SU-DHL-6 (cell line): Measurements from ENCODE around the gene PLEKHM2.

Source experiments
- H2AFZ ChIP-seq: fragments of 200-600 bp; sonication (generic); 2 replicates; pipeline ENCODE4 v1.6.1; 2014; ENCODE audit warnings: low read depth, mild to moderate bottlenecking, moderate library complexity, mixed read lengths, antibody characterized with exemption, low read length; ENCODE audit not compliant: severe bottlenecking
- H3F3A ChIP-seq: fragments of 200-600 bp; shearing (Covaris generic); 2 replicates; pipeline ENCODE4 v1.6.0; 2016; ENCODE audit warnings: antibody characterized with exemption, mild to moderate bottlenecking; ENCODE audit not compliant: insufficient read depth
- H3K27ac ChIP-seq: fragments of 200-600 bp; sonication (generic); 2 replicates; pipeline ENCODE4 v1.5.1; 2016; ENCODE audit warnings: low read depth, mild to moderate bottlenecking, low read length, moderate library complexity, mixed read lengths
- H3K27me3 ChIP-seq: fragments of 200-600 bp; sonication (generic), shearing (Covaris generic); 2 replicates; pipeline ENCODE4 v1.6.0; 2014; ENCODE audit warnings: mild to moderate bottlenecking, low read length
- H3K36me3 ChIP-seq: fragments of 200-600 bp; sonication (generic); 2 replicates; pipeline ENCODE4 v1.6.1; 2014; ENCODE audit warnings: mild to moderate bottlenecking, low read length, mixed read lengths
- H3K4me2 ChIP-seq: fragments of 300-600, 200-600 bp; shearing (Covaris generic), sonication (generic); 2 replicates; pipeline ENCODE4 v1.6.0; 2014; ENCODE audit warnings: low read length, low read depth, mild to moderate bottlenecking; ENCODE audit not compliant: poor library complexity, severe bottlenecking
- H3K4me3 ChIP-seq: fragments of 200-600 bp; sonication (generic); 2 replicates; pipeline ENCODE4 v1.5.1; 2014; ENCODE audit warnings: antibody characterized with exemption, low read length, mild to moderate bottlenecking, mixed read lengths; ENCODE audit not compliant: insufficient read depth, poor library complexity, severe bottlenecking
- H3K79me2 ChIP-seq: fragments of 200-600 bp; sonication (generic); 2 replicates; pipeline ENCODE4 v1.6.1; 2014; ENCODE audit warnings: mild to moderate bottlenecking, low read length, moderate library complexity; ENCODE audit not compliant: insufficient read depth
- H3K9ac ChIP-seq: fragments of 200-600 bp; sonication (generic); 2 replicates; pipeline ENCODE4 v1.7.0; 2014; ENCODE audit warnings: mild to moderate bottlenecking, low read length
- H3K9me2 ChIP-seq: fragments of 200-600 bp; sonication (generic); replicated peaks from 2 replicates; pipeline ENCODE4 v1.6.1; 2014; ENCODE audit warnings: low read length; ENCODE audit not compliant: insufficient read depth
- H3K9me3 ChIP-seq: fragments of 200-600 bp; sonication (generic); 2 replicates; pipeline ENCODE4 v1.6.1; 2014; ENCODE audit warnings: low read length, mixed read lengths; ENCODE audit not compliant: insufficient read depth
- H4K20me1 ChIP-seq: fragments of 200-600 bp; sonication (generic); 2 replicates; pipeline ENCODE4 v1.6.1; 2014; ENCODE audit warnings: low read depth, mild to moderate bottlenecking, antibody characterized with exemption, low read length, moderate library complexity, mixed read lengths
- EZH2phosphoT487 ChIP-seq: fragments of 200-600 bp; sonication (generic), shearing (Covaris generic); conservative IDR thresholded peaks from 2 replicates; pipeline ENCODE4 v1.6.1; 2018; ENCODE audit warnings: mild to moderate bottlenecking, antibody characterized with exemption, low read length, moderate library complexity, mixed read lengths
- TF ChIP-seq, protein P1 (sequence below): fragments of 200-600 bp; sonication (generic); IDR thresholded peaks from one replicate; pipeline ENCODE4 v1.5.1; 2017; ENCODE audit warnings: antibody characterized with exemption, mild to moderate bottlenecking, low read length, moderate library complexity; ENCODE audit not compliant: insufficient read depth, poor library complexity, severe bottlenecking

Gene PLEKHM2

DNA sequence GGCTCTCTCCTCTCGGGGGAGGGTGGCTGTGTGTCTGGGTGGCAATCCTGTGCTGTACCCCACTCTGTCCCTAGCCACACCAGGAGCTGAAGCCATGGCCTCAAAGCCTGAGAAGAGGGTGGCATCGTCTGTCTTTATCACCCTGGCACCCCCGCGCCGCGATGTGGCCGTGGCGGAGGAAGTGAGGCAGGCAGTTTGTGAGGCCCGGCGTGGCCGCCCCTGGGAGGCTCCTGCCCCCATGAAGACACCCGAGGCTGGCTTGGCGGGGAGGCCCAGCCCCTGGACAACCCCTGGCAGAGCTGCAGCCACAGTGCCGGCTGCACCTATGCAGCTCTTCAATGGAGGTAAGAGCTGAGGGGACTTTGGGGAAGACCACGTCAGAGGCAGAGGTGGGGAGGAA lies 80.8 kb downstream of the PLEKHM2 start:
- Histone ChIP-seq H3K36me3 (no peaks in the 10 kb centered on the region), H3K79me2 (no peaks in the 10 kb centered on the region), H3K4me3 (no peak overlapping the region), H3F3A (no peaks in the 10 kb centered on the region), H3K27me3 (no peaks in the 10 kb centered on the region), H3K9me3 (no peaks in the 10 kb centered on the region), H2AFZ (no peak overlapping the region), H3K27ac (no peak overlapping the region), H3K4me2 (no peak overlapping the region), H3K9ac (no peak overlapping the region), H4K20me1 (no peaks in the 10 kb centered on the region), H3K9me2 (no peaks in the 10 kb centered on the region)
- TF ChIP-seq, protein P1, sequence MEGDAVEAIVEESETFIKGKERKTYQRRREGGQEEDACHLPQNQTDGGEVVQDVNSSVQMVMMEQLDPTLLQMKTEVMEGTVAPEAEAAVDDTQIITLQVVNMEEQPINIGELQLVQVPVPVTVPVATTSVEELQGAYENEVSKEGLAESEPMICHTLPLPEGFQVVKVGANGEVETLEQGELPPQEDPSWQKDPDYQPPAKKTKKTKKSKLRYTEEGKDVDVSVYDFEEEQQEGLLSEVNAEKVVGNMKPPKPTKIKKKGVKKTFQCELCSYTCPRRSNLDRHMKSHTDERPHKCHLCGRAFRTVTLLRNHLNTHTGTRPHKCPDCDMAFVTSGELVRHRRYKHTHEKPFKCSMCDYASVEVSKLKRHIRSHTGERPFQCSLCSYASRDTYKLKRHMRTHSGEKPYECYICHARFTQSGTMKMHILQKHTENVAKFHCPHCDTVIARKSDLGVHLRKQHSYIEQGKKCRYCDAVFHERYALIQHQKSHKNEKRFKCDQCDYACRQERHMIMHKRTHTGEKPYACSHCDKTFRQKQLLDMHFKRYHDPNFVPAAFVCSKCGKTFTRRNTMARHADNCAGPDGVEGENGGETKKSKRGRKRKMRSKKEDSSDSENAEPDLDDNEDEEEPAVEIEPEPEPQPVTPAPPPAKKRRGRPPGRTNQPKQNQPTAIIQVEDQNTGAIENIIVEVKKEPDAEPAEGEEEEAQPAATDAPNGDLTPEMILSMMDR: no peak
- no peak for TF ChIP-seq EZH2phosphoT487

DNA sequence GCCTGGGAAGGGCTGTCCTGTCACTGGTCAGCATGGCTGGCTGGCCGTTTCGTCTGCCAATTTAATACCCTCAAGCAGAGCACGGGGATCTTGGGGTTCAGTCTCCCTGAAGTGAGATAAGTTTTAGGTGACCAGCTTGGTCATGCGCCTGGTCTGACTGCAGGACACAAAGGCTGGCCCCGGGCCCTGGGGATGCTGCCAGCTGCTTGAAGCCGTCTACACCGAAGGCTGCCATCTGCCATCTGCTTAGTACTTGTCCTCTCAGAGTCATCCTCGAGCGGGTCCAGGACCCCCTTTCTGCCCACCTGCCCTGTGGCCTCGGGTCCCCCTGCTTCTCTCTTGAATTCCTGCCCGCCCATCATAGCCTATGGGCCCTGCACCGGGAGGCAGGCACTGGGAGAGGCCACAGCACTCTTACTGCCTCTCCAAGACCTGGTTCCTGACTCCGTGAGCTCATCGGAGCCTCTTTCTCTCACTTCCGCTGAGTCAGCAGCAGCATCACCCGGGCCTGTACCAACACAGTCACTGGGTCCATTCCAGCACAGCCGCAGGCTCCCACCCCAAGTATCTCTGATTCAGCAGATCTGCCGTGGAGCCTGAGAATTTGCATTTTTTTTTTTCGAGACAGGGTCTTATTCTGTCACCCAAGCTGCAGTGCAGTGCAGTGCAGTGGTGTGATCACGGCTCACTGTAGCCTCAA lies 81.5 kb downstream of the PLEKHM2 start:
- H3K9me3 ChIP-seq: no peaks in the 10 kb centered on the region
- no peak overlapping the region for H3K4me3 ChIP-seq
- TF ChIP-seq EZH2phosphoT487: no peak
- H2AFZ ChIP-seq: no peak overlapping the region
- no peaks in the 10 kb centered on the region for H3F3A ChIP-seq
- H3K4me2 ChIP-seq: no peak overlapping the region
- no peaks in the 10 kb centered on the region for H3K27me3 ChIP-seq
- no peaks in the 10 kb centered on the region for H3K79me2 ChIP-seq
- no peak overlapping the region for H3K27ac ChIP-seq
- H4K20me1 ChIP-seq: no peaks in the 10 kb centered on the region
- no peaks in the 10 kb centered on the region for H3K9me2 ChIP-seq
- no peak overlapping the region for H3K9ac ChIP-seq
- H3K36me3 ChIP-seq: no peaks in the 10 kb centered on the region

DNA sequence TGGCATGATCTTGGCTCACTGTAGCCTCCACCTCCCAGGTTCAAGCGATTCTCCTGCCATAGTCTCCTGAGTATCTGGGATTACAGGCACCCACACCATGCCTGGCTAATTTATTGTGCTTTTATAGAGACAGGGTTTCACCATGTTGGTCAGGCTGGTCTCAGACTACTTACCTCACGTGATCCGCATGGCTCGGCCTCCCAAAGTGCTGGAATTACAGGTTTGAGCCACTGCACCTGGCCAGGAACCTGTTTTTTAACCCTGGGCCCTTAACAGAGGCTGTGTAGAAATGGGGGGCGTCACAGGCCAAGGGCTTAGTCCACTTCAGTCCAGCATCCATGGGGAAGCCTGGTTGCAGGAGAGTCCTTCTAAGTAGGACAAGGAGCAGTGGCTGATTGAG lies 83.8 kb downstream of the PLEKHM2 start:
- no peak overlapping the region for H3K9ac ChIP-seq
- no peaks in the 10 kb centered on the region for H3K9me2 ChIP-seq
- no peaks in the 10 kb centered on the region for H3K79me2 ChIP-seq
- H3K27ac ChIP-seq: no peak overlapping the region
- H3K36me3 ChIP-seq: no peaks in the 10 kb centered on the region
- TF ChIP-seq EZH2phosphoT487: no peak
- TF ChIP-seq, protein P1: no peak
- H3F3A ChIP-seq: no peaks in the 10 kb centered on the region
- H3K4me3 ChIP-seq: no peak overlapping the region
- H2AFZ ChIP-seq: no peak overlapping the region
- H3K27me3 ChIP-seq: no peaks in the 10 kb centered on the region
- no peaks in the 10 kb centered on the region for H4K20me1 ChIP-seq
- no peaks in the 10 kb centered on the region for H3K9me3 ChIP-seq
- no peak overlapping the region for H3K4me2 ChIP-seq

DNA sequence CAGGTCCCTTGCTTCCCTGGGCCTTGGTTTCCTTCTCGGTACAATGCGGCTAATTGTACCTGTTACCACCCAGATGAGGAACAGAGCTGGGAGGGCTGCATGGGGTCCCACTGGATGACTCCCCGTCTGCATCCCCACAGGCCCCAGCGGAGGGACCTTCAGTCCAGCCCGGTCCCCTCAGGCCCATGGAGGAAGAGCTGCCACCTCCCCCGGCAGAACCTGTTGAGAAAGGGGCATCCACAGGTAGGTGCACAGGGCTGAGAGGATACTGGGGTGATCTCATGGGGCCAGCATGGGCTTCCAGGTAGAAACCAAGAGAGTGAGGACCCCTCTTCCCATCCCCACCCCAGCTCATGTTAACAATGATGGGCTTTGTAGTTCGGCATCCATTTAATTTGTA lies 84.3 kb downstream of the PLEKHM2 start:
- Histone ChIP-seq H3K4me2 (no peak overlapping the region), H2AFZ (no peak overlapping the region), H3K4me3 (no peak overlapping the region), H3K79me2 (no peaks in the 10 kb centered on the region), H4K20me1 (no peaks in the 10 kb centered on the region), H3K27ac (no peak overlapping the region), H3K27me3 (no peaks in the 10 kb centered on the region), H3K9me3 (no peaks in the 10 kb centered on the region), H3K9me2 (no peaks in the 10 kb centered on the region), H3F3A (no peaks in the 10 kb centered on the region), H3K9ac (no peak overlapping the region), H3K36me3 (no peaks in the 10 kb centered on the region)
- TF ChIP-seq, protein P1: no peak
- TF ChIP-seq EZH2phosphoT487: no peak
